Gastroesophageal sphincter (tissue), 3 donors: ENCODE measurements around the gene ALDH18A1.

ENCODE experiments used
- CTCF ChIP-seq, 4 experiments: fragments of 200-600 bp in 2 of 4; fragments of 450-650 bp in 2 of 4; sonication (generic) in 1 of 4; IDR thresholded peaks; one replicate each; pipeline ENCODE4 v1.5.1; 2017 to 2019; ENCODE audit warnings: antibody characterized with exemption in 4 of 4, mild to moderate bottlenecking in 2 of 4, moderate library complexity in 2 of 4
- POLR2A ChIP-seq, 2 donors: fragments of 450-650 bp; IDR thresholded peaks; one replicate each; pipeline ENCODE4 v1.6.1; 2017; ENCODE audit warnings: antibody characterized with exemption in 2 of 2, mild to moderate bottlenecking in 2 of 2, moderate library complexity in 1 of 2
- POLR2AphosphoS5 ChIP-seq: sonication (generic); formaldehyde crosslinking; IDR thresholded peaks from one replicate; pipeline ENCODE4 v1.6.1; 2017; ENCODE audit warnings: antibody characterized with exemption

- TF ChIP-seq CTCF (IDR thresholded peaks at IDR 0.05) (no peak), POLR2AphosphoS5 (no peak), POLR2A (IDR thresholded peaks at IDR 0.05) (no peak)
Observed at GRCh38 chr10:95697429-95697828, 40.9 kb upstream of the ALDH18A1 start.
